SK-N-SH (cell line): ENCODE results near the gene SNTG2. TPM values are rescaled to one million over a fixed set of nuclear protein-coding genes. Genes with fewer than 3 reads are reported as not detected.

Source experiments
- CTCF ChIA-PET: fragments of 300-600, 350-600 bp; formaldehyde crosslinking; extraction: SDS; loops from one replicate; lab custom pipeline; 2021; lab: Yijun Ruan, JAX
- POLR2A ChIA-PET: fragments of 350-600 bp; sonication (Branson Sonifier 250); formaldehyde crosslinking; extraction: SDS; loops from one replicate; lab custom pipeline; 2020; ENCODE audit warnings: antibody characterized with exemption, inconsistent platforms; lab: Yijun Ruan, JAX
- DNase-seq: peaks from one replicate; pipeline ENCODE4 v3.0.0; 2012
- H2AFZ ChIP-seq: fragments of 200-600 bp; sonication (generic); 2 replicates; pipeline ENCODE4 v1.8.1; 2016; ENCODE audit warnings: antibody characterized with exemption, mild to moderate bottlenecking, low read depth
- H3F3A ChIP-seq: fragments of 200-600 bp; sonication (generic); replicated peaks from 2 replicates; pipeline ENCODE3; 2016; ENCODE audit warnings: antibody characterized with exemption, mild to moderate bottlenecking; ENCODE audit not compliant: insufficient read depth
- H3K27ac ChIP-seq, 2 experiments: fragments of 200-500 bp in 1 of 2; fragments of 200-600 bp in 1 of 2; sonication (Bioruptor generic) in 1 of 2; sonication (generic), shearing (Covaris generic) in 1 of 2; 2 replicates each; pipeline versions ENCODE4 v1.5.1 to v1.6.1; 2014 to 2016; ENCODE audit warnings: low read depth in 2 of 2, inconsistent platforms in 1 of 2, low read length in 1 of 2, mild to moderate bottlenecking in 1 of 2, mixed read lengths in 1 of 2
- H3K27me3 ChIP-seq: fragments of 200-600 bp; sonication (generic), shearing (Covaris generic); 2 replicates; pipeline ENCODE4 v1.6.1; 2016; ENCODE audit warnings: mixed run types; ENCODE audit not compliant: insufficient read depth
- H3K36me3 ChIP-seq, 2 experiments: fragments of 200-500 bp in 1 of 2; fragments of 200-600 bp in 1 of 2; sonication (Bioruptor generic) in 1 of 2; sonication (generic) in 1 of 2; replicated peaks in 1 of 2; 2 replicates each; pipeline versions ENCODE3 to v1.5.1; 2014 to 2016; ENCODE audit warnings: low read length in 1 of 2, mild to moderate bottlenecking in 1 of 2; ENCODE audit not compliant: insufficient read depth in 2 of 2, control insufficient read depth in 1 of 2
- H3K4me1 ChIP-seq, 2 experiments: fragments of 200-500 bp in 1 of 2; fragments of 200-600 bp in 1 of 2; sonication (Bioruptor generic) in 1 of 2; sonication (generic), shearing (Covaris generic) in 1 of 2; 2 replicates each; pipeline versions ENCODE4 v1.5.1 to v1.6.1; 2014 to 2016; ENCODE audit warnings: low read depth in 1 of 2, low read length in 1 of 2, mixed run types in 1 of 2; ENCODE audit not compliant: insufficient read depth in 2 of 2, control insufficient read depth in 1 of 2
- H3K4me2 ChIP-seq: fragments of 200-600 bp; sonication (generic), shearing (Covaris generic); 2 replicates; pipeline ENCODE4 v1.6.1; 2017; ENCODE audit warnings: mixed run types
- H3K4me3 ChIP-seq, 2 experiments: fragments of 200-500 bp in 1 of 2; fragments of 200-600 bp in 1 of 2; sonication (Bioruptor generic) in 1 of 2; sonication (generic), shearing (Covaris generic) in 1 of 2; 2 replicates each; pipeline versions ENCODE4 v1.5.1 to v1.8.1; 2014 to 2016; ENCODE audit warnings: low read depth in 2 of 2, inconsistent platforms in 1 of 2, low read length in 1 of 2, mild to moderate bottlenecking in 1 of 2, mixed read lengths in 1 of 2, moderate library complexity in 1 of 2
- H3K79me2 ChIP-seq: fragments of 200-600 bp; sonication (generic); 2 replicates; pipeline ENCODE4 v1.8.1; 2017; ENCODE audit warnings: mild to moderate bottlenecking; ENCODE audit not compliant: insufficient read depth
- H3K9ac ChIP-seq: fragments of 200-600 bp; sonication (generic); 2 replicates; pipeline ENCODE4 v1.6.1; 2017; ENCODE audit warnings: mixed run types
- H3K9me2 ChIP-seq: fragments of 200-600 bp; sonication (generic); 2 replicates; pipeline ENCODE4 v1.6.1; 2017; ENCODE audit warnings: mixed run types
- H3K9me3 ChIP-seq: fragments of 200-600 bp; sonication (generic); 2 replicates; pipeline ENCODE4 v1.6.1; 2017; ENCODE audit warnings: mixed run types, mild to moderate bottlenecking, moderate library complexity
- H4K20me1 ChIP-seq: fragments of 200-600 bp; sonication (generic); 2 replicates; pipeline ENCODE4 v1.6.1; 2017; ENCODE audit warnings: mild to moderate bottlenecking, mixed run types; ENCODE audit not compliant: insufficient read depth
- CHD2 ChIP-seq: fragments of 150-350 bp; IDR thresholded peaks from 2 replicates; pipeline ENCODE4 v1.6.1; 2018; ENCODE audit warnings: low read length; ENCODE audit not compliant: partially characterized antibody
- CTCF ChIP-seq: fragments of 200-600 bp; sonication (generic); IDR thresholded peaks from 2 replicates; pipeline ENCODE4 v1.6.1; 2017; ENCODE audit warnings: antibody characterized with exemption, mild to moderate bottlenecking, moderate library complexity
- ELF1 ChIP-seq: IDR thresholded peaks from 2 replicates; pipeline ENCODE4 v1.4.0; 2012
- EZH2phosphoT487 ChIP-seq: fragments of 200-600 bp; sonication (generic); IDR thresholded peaks from 2 replicates; pipeline ENCODE4 v1.6.1; 2017; ENCODE audit warnings: low read depth, mixed run types, mild to moderate bottlenecking, antibody characterized with exemption, moderate library complexity, borderline replicate concordance
- FOXJ3 ChIP-seq: sonication (generic); formaldehyde crosslinking; IDR thresholded peaks from 2 replicates; pipeline ENCODE4 v1.5.1; 2020; ENCODE audit warnings: mild to moderate bottlenecking, missing genetic modification reagents
- GABPA ChIP-seq: IDR thresholded peaks from 2 replicates; pipeline ENCODE4 v1.4.0; 2012; ENCODE audit warnings: low read depth, mild to moderate bottlenecking
- RAD21 ChIP-seq: IDR thresholded peaks from 2 replicates; pipeline ENCODE4 v1.6.1; 2012; ENCODE audit warnings: mild to moderate bottlenecking, low read length
- REST ChIP-seq: IDR thresholded peaks from 2 replicates; pipeline ENCODE4 v1.6.1; 2012; ENCODE audit warnings: mild to moderate bottlenecking, low read depth, low read length, moderate library complexity
- RFX5 ChIP-seq: IDR thresholded peaks from 2 replicates; pipeline ENCODE4 v1.6.1; 2012; ENCODE audit warnings: mild to moderate bottlenecking, improper control_type of control experiment, low read length
- ZBTB33 ChIP-seq: IDR thresholded peaks from 2 replicates; pipeline ENCODE4 v1.4.0; 2012; ENCODE audit warnings: low read depth, borderline replicate concordance
- WGBS: methylation state at CpG from one replicate; pipeline ENCODE4 v1.1.6; 2017; ENCODE audit warnings: low lambda C conversion rate; 5-methylcytosine and 5-hydroxymethylcytosine counted together
- polyA plus RNA-seq, 3 experiments: library from polyadenylated mRNA; depleted of rRNA; stranded (reverse); fragments of >200 nt; gene quantifications; 2 replicates each; pipeline ENCODE4 v1.2.3, GENCODE V29; 2012

Gene SNTG2
- polyA plus RNA-seq, 1 of the 3 experiments (the other 2 are of a cell fraction) = not detected

- no peaks in the 10 kb centered on the region for H3K36me3 ChIP-seq
- no peak for DNase-seq
- ChIA-PET POLR2A (interaction anchor here (0.8 kb wide), 1 partner anchor 10 kb away, joined by 3 read pairs; no protein-coding TSS in a partner anchor), CTCF (interaction anchor here (1.4 to 2.5 kb wide), 2 partner anchors 10 to 176 kb away, joined by 5 to 11 read pairs; no protein-coding TSS in a partner anchor)
- H3K27ac ChIP-seq = no peak overlapping the region
- H3K9me2 ChIP-seq = no peaks in the 10 kb centered on the region
- H3K9me3 ChIP-seq = no peaks in the 10 kb centered on the region; the same call in 1 of the 2 replicates
- no peak for TF ChIP-seq RAD21
- no peak for TF ChIP-seq EZH2phosphoT487
- no peak for TF ChIP-seq FOXJ3 (CRISPR knock-in tag)
- TF ChIP-seq RFX5 = no peak
- TF ChIP-seq GABPA = no peak
- no peak for TF ChIP-seq CTCF
- no peak for TF ChIP-seq REST
- TF ChIP-seq CHD2 = no peak
- TF ChIP-seq ELF1 = no peak
- TF ChIP-seq ZBTB33 = no peak
- H3K4me2 ChIP-seq = no peak overlapping the region
- H3K4me3 ChIP-seq = no peak overlapping the region
- no peaks in the 10 kb centered on the region for H3K27me3 ChIP-seq
- peaks cover 0 to 2% of the 10 kb centered on the region in 2 experiments; a peak in 1 of 4 replicates for H3K4me1 ChIP-seq
- H2AFZ ChIP-seq = no peak overlapping the region
- H3K9ac ChIP-seq = no peak overlapping the region
- H3F3A ChIP-seq = no peaks in the 10 kb centered on the region
- H3K79me2 ChIP-seq = no peaks in the 10 kb centered on the region
- no peaks in the 10 kb centered on the region for H4K20me1 ChIP-seq
- 51% methylated on average over 5 of the region's 8 CpGs for WGBS
Observed at GRCh38 chr2:964562-964961, 13.9 kb downstream of the SNTG2 start.
